Uterus (tissue), 2 donors: ENCODE measurements around the gene TMEM167A.

Experiments used
- POLR2A ChIP-seq, 2 donors: fragments of 450-650 bp; IDR thresholded peaks; one replicate each; pipeline ENCODE4 v1.6.1; 2016; ENCODE audit warnings: antibody characterized with exemption in 2 of 2, mild to moderate bottlenecking in 1 of 2, moderate library complexity in 1 of 2
- TF ChIP-seq, protein P1 (sequence below), 4 experiments: fragments of 200-600 bp in 2 of 4; fragments of 450-650 bp in 2 of 4; sonication (generic) in 2 of 4; IDR thresholded peaks; one replicate each; pipeline ENCODE4 v1.5.1; 2016 to 2019; ENCODE audit warnings: antibody characterized with exemption in 4 of 4, mild to moderate bottlenecking in 2 of 4, moderate library complexity in 1 of 4

DNA sequence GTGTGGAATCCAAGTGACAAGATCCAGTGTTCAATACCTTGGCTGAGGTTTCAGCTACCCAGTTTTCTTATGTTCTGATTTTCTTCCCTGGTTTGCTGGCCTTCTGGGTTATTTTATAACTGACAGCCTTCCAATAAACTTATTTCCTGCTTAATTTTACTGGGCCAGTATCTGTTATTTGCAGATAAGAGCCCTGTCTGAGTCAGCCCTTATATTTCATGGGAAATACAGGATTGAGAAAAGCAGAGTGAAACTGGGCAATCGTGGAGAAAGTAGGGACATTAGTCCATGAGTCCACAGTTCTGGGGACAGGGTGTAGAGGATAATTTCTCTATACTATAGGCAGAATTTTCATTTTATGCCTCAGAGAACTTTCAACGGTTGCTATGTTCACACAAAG, 32.3 kb downstream of the TMEM167A start:
- TF ChIP-seq, protein P1, sequence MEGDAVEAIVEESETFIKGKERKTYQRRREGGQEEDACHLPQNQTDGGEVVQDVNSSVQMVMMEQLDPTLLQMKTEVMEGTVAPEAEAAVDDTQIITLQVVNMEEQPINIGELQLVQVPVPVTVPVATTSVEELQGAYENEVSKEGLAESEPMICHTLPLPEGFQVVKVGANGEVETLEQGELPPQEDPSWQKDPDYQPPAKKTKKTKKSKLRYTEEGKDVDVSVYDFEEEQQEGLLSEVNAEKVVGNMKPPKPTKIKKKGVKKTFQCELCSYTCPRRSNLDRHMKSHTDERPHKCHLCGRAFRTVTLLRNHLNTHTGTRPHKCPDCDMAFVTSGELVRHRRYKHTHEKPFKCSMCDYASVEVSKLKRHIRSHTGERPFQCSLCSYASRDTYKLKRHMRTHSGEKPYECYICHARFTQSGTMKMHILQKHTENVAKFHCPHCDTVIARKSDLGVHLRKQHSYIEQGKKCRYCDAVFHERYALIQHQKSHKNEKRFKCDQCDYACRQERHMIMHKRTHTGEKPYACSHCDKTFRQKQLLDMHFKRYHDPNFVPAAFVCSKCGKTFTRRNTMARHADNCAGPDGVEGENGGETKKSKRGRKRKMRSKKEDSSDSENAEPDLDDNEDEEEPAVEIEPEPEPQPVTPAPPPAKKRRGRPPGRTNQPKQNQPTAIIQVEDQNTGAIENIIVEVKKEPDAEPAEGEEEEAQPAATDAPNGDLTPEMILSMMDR (IDR thresholded peaks at IDR 0.05) = no peak
- no peak for TF ChIP-seq POLR2A (IDR thresholded peaks at IDR 0.05)
